ENCODE measurements around the gene CHMP4A.
"Not testable (repeated sequence)": the region's sequence is repeated elsewhere in the genome, so short reads cannot be mapped to it uniquely, and the experiment has no call there.

CHMP4A gene

DNA sequence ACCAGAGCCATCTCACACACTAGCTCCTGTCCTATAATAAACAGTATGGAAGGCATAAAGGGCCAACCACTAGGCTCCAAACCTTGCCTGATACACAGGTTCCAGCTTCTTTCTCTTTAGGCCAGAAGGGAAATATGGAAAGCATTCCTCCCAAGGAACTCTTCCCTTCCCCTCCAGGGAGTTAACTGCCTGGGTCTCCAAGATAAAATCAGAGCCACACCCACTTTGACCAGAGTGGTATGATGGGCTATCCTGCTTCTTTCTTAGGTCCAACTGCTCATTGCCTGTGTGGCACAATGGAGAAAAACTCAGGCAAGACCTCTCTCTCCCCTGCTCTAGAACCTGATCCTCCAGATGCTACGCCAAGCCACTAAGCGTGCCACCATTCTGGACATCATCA, 5.7 kb downstream of the CHMP4A start:
- DNase-seq (ENCODE audit: low read depth), result no peak
- TF ChIP-seq, protein P1, sequence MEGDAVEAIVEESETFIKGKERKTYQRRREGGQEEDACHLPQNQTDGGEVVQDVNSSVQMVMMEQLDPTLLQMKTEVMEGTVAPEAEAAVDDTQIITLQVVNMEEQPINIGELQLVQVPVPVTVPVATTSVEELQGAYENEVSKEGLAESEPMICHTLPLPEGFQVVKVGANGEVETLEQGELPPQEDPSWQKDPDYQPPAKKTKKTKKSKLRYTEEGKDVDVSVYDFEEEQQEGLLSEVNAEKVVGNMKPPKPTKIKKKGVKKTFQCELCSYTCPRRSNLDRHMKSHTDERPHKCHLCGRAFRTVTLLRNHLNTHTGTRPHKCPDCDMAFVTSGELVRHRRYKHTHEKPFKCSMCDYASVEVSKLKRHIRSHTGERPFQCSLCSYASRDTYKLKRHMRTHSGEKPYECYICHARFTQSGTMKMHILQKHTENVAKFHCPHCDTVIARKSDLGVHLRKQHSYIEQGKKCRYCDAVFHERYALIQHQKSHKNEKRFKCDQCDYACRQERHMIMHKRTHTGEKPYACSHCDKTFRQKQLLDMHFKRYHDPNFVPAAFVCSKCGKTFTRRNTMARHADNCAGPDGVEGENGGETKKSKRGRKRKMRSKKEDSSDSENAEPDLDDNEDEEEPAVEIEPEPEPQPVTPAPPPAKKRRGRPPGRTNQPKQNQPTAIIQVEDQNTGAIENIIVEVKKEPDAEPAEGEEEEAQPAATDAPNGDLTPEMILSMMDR (IDR thresholded peaks at IDR 0.05; ENCODE audit: insufficient read depth, low read depth, low read length, missing control alignments), result no peak
- no peak overlapping the region for H3K4me3 ChIP-seq (ENCODE audit: low read depth, low read length)

DNA sequence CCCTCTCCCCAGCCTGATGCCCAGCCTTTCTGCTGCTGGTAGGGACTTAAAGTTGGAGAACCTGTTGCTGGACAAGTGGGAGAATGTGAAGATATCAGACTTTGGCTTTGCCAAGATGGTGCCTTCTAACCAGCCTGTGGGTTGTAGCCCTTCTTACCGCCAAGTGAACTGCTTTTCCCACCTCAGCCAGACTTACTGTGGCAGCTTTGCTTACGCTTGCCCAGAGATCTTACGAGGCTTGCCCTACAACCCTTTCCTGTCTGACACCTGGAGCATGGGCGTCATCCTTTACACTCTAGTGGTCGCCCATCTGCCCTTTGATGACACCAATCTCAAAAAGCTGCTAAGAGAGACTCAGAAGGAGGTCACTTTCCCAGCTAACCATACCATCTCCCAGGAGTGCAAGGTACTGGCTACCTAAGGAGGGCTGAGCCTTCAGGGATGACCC, 6.2 kb downstream of the CHMP4A start:
- DNase-seq (ENCODE audit: low read depth), result no peak
- TF ChIP-seq, protein P1 (IDR thresholded peaks at IDR 0.05; ENCODE audit: insufficient read depth, low read depth, low read length, missing control alignments), result no peak
- no peak overlapping the region for H3K4me3 ChIP-seq (ENCODE audit: low read depth, low read length)

DNA sequence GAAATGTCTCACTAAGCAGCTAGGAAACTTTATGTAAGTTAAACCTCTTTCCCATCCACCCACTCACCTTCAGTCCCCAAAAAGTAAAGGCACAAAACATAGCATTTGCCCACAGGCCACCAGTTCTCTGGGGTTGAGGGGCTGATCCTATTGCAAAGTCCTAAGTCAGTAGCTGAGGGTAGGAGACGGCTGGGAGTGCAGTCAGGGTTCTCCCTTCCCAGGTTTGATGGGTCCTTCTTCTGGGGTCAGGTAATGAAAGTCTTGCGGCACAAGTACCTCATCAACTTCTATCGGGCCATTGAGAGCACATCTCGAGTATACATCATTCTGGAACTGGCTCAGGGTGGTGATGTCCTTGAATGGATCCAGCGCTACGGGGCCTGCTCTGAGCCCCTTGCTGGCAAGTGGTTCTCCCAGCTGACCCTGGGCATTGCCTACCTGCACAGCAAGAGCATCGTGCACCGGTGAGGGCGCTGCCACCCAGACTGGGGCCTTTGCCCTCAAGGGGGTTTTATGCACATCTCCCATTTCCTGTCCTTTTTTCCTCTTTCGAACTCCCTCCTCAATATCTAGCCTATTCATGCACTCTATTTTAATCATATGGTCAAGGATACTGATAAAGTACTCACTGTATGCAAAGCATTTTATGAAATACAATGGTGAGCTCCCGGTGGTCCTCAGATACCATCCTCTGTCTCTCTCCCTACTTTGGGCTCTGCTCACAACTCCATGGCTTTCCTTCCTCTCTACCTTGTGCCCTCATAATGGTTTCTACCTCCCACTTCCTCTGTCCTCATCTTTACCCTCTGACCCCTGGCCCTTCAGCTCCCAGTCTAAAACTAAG, 6.8 kb downstream of the CHMP4A start:
- DNase-seq (ENCODE audit: low read depth), result no peak
- TF ChIP-seq, protein P1 (IDR thresholded peaks at IDR 0.05; ENCODE audit: insufficient read depth, low read depth, low read length, missing control alignments), result no peak
- no peak overlapping the region for H3K4me3 ChIP-seq (ENCODE audit: low read depth, low read length)

DNA sequence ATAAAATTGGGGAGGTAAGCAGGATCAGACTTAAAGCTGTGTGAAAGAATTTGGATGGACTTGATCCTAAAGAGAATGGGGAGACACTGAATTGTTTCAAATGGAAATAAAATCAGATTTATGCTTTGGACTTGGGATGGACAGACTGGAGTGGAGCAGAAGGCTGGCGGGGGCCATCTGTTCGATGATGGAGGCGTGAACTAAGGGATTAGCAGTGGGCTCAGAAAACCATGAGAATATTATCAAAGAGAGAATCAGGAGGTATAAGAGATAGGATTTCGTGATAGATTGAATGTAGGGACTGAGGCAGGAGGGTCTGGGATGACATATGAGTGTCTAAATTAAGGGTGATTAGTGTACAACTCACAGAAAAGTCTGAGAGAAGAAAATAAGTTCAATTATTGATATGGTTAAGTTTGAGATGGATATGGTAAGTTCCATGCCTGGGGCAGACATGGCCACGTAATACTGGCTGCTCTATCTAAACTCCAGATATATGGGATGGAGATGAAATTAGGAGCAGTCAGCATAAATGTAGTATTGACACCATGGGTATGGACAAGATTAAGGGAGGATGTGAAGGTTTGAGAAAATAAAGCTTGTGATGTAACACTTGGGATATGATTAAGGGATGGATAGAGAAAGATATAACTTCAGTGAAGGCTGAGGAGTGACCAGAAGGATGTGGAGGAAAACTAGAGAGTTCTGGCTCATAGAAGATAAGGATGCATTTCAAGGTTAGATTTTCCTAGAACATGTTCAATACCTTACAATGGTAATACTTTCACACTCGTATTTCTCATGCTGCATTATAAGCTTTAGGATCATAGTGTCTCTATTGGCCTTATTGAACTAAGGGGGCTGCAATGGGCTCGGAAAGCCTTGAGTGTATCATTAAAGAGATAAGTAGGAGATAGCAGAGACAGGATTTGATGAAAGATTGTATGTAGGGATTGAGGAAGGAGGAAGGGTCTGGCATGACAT, 8.8 kb downstream of the CHMP4A start:
- H3K4me3 ChIP-seq (ENCODE audit: low read depth, low read length), result no peak overlapping the region
- TF ChIP-seq, protein P1 (IDR thresholded peaks at IDR 0.05; ENCODE audit: insufficient read depth, low read depth, low read length, missing control alignments), result no peak
- DNase-seq (ENCODE audit: low read depth), result no peak

DNA sequence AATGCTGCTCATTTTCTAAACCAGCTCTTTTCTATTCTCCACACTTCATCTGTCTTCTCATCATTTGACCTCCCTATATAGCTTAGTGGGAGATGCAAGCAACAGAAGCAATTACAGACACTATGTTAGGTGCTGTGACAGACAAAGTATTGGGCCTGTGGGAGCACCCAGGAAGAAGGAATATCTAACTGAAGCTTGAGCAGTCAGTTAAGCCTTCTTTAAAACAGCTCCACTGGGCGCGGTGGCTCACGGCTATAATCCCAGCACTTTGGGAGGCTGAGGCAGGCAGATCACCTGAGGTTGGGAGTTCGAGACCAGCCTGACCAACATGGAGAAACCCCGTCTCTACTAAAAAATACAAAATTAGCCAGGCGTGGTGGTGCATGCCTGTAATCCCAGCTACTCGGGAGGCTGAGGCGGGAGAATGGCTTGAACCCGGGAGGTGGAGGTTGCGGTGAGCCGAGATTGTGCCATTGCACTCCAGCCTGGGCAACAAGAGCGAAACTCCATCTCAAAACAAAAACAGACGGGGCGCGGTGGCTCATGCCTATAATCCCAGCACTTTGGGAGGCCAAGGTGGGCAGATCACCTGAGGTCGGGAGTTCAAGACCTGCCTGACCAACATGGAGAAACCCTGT, 9.9 kb downstream of the CHMP4A start:
- DNase-seq (ENCODE audit: low read depth); H3K4me3 ChIP-seq (ENCODE audit: low read depth, low read length): not testable (repeated sequence)

DNA sequence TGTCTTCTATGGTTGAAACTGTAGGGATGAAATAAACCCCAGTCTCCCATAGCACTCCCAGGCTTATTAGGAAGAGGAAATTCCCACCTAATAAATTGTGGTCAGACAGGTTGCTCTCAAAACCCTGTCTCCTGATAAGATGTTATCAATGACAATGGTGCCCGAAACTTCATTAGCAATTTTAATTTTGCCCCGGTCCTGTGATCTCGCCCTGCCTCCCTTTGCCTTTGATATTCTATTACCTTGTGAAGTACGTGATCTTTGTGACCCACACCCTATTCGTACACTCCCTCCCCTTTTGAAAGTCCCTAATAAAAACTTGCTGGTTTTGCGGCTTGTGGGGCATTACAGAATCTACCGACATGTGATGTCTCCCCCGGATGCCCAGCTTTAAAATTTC, 10.8 kb downstream of the CHMP4A start:
- H3K4me3 ChIP-seq (ENCODE audit: low read depth, low read length); DNase-seq (ENCODE audit: low read depth): not testable (repeated sequence)

DNA sequence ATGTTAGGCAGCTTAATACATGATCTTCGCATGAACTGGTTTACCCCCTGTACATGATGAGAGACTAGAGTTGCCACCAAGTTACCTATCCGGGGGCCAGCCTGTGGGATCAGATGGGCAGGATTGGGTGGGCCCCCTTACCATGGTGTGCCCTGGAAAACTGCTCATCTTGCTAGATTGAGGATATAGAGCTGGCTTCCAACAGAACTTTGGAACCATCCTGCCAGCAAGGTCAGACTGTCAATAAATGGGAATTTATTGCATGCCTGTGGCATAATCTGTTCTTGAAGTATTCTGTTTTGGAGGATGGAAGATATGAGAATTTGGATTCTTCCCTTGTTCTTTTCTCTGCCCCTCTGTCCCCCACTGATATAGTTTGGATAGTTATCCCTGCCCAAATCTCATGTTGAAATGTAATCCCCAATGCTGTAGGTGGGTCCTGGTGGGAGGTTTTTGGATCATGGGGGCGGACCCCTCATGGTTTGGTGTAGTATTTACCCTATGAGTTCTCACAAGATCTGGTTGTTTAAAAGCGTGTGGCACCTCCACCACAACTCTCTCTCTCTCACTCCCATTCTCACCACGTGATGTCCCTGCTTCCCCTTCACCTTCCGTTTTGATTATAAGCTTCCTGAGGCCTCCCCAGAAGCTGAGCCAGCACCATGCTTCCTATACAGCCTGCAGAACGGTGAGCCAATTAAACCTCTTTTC, 14.3 kb downstream of the CHMP4A start:
- TF ChIP-seq, protein P1 (IDR thresholded peaks at IDR 0.05; ENCODE audit: insufficient read depth, low read depth, low read length, missing control alignments), result no peak
- DNase-seq (ENCODE audit: low read depth), result no peak
- H3K4me3 ChIP-seq (ENCODE audit: low read depth, low read length), result no peak overlapping the region
